Measurements from ENCODE around the gene UCP3.

Gene UCP3

GRCh38 chr11:74043450-74043849, 34.6 kb upstream of the UCP3 start:
- no peak for TF ChIP-seq CTCF (IDR thresholded peaks at IDR 0.05; ENCODE audit: control insufficient read depth, insufficient read depth, low read depth, low read length, missing control alignments)
- no peak for DNase-seq (ENCODE audit: low read depth)
- H3K4me3 ChIP-seq (ENCODE audit: control insufficient read depth, low read depth, low read length) = no peak overlapping the region

GRCh38 chr11:74037309-74037708, 28.4 kb upstream of the UCP3 start:
- no peak for DNase-seq (ENCODE audit: low read depth)
- H3K4me3 ChIP-seq (ENCODE audit: control insufficient read depth, low read depth, low read length) = no peak overlapping the region
- TF ChIP-seq CTCF (IDR thresholded peaks at IDR 0.05; ENCODE audit: control insufficient read depth, insufficient read depth, low read depth, low read length, missing control alignments) = no peak

GRCh38 chr11:74035264-74035663, 26.4 kb upstream of the UCP3 start:
- TF ChIP-seq CTCF (IDR thresholded peaks at IDR 0.05; ENCODE audit: control insufficient read depth, insufficient read depth, low read depth, low read length, missing control alignments) = no peak
- DNase-seq (ENCODE audit: low read depth) = no peak
- no peak overlapping the region for H3K4me3 ChIP-seq (ENCODE audit: control insufficient read depth, low read depth, low read length)

- TF ChIP-seq CTCF (IDR thresholded peaks at IDR 0.05; ENCODE audit: control insufficient read depth, insufficient read depth, low read depth, low read length, missing control alignments) = no peak
- DNase-seq (ENCODE audit: low read depth) = no peak
- no peak overlapping the region for H3K4me3 ChIP-seq (ENCODE audit: control insufficient read depth, low read depth, low read length)
Measured at GRCh38 chr11:74033046-74033445, 24.2 kb upstream of the UCP3 start.

GRCh38 chr11:74030723-74031676, 22.1 kb upstream of the UCP3 start:
- TF ChIP-seq CTCF (IDR thresholded peaks at IDR 0.05; ENCODE audit: control insufficient read depth, insufficient read depth, low read depth, low read length, missing control alignments) = no peak

GRCh38 chr11:74025467-74026166, 16.7 kb upstream of the UCP3 start:
- no peak for DNase-seq (ENCODE audit: low read depth)
- TF ChIP-seq CTCF (IDR thresholded peaks at IDR 0.05; ENCODE audit: control insufficient read depth, insufficient read depth, low read depth, low read length, missing control alignments) = no peak
- H3K4me3 ChIP-seq (ENCODE audit: control insufficient read depth, low read depth, low read length) = no peak overlapping the region

More at GRCh38 chr11:74030723-74031676, 22.1 kb upstream of the UCP3 start:
- no peak overlapping the region for H3K4me3 ChIP-seq (ENCODE audit: control insufficient read depth, low read depth, low read length)
- no peak for DNase-seq (ENCODE audit: low read depth)
